ENCODE data around the gene PPP1R7. TPM values are rescaled to one million over a fixed set of nuclear protein-coding genes. Genes with fewer than 3 reads are reported as not detected.

PPP1R7 gene
- total RNA-seq, 1 donor: 46.7 TPM

DNA sequence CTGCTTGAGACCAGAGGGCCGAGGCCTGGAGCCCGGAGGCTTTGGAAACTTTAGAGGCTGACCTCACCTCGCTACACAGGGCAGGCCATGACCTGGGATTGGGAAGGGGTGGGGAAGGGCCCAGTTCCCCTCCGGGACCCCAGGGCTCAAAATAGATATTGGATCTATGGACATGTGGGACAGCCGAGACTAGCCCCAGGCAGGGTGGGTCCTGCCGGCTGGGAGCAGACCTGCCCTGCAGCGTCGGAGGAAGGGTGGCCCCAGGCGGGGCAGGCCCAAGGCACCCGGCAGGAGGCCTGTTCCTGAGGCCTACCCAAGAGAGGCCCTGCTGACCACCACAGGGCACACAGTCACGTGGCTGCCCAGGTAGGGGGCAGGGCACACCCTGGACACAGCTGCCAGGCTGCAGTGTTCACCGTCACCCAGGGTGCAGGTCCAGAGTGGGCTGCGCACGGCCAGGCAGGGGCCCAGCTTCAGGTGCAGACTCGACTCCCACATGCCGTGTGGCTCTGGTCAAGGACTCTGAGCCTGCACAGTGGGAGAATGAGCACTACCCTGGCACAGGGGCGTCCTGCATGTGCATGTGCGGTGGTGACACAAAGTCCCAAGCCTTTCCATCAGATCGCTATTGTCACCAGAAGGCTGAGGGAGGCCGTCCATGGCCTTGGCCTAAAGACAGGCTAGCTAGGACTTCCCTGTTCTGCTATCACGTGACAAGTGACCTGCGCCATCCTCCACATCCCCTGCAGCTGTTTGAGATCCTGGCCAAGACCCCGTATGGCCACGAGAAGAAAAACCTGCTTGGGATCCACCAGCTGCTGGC lies 51.4 kb downstream of the PPP1R7 start:
- H3K27ac ChIP-seq (ENCODE audit: low read depth, low read length): no peak overlapping the region
- no peaks in the 10 kb centered on the region for H3K27me3 ChIP-seq (ENCODE audit: insufficient read depth, low read length)
- H3K79me2 ChIP-seq (ENCODE audit: insufficient read depth, low read length): no peaks in the 10 kb centered on the region
- H3K4me3 ChIP-seq (ENCODE audit: insufficient read depth, low read length): no peak overlapping the region
- no peaks in the 10 kb centered on the region for H3K9me3 ChIP-seq (ENCODE audit: low read depth, low read length)
- H3K4me2 ChIP-seq (ENCODE audit: insufficient read depth, low read length): no peak overlapping the region
- DNase-seq (ENCODE audit: insufficient read length, low spot score, missing footprints): peak; percentile 79
- no peak overlapping the region for H2AFZ ChIP-seq (ENCODE audit: low read length)
- H3K4me1 ChIP-seq (ENCODE audit: insufficient read depth, low read length): no peaks in the 10 kb centered on the region
- H3K36me3 ChIP-seq (ENCODE audit: insufficient read depth, low read length): no peaks in the 10 kb centered on the region
- no peaks in the 10 kb centered on the region for H4K20me1 ChIP-seq (ENCODE audit: insufficient read depth, low read length)
- no peak for TF ChIP-seq CTCF (IDR thresholded peaks at IDR 0.05; ENCODE audit: extremely low read depth, low read depth, low read length)

- TF ChIP-seq CTCF (IDR thresholded peaks at IDR 0.05; ENCODE audit: extremely low read depth, low read depth, low read length): no peak
- Histone ChIP-seq H3K27ac (ENCODE audit: low read depth, low read length) (no peak overlapping the region), H3K36me3 (ENCODE audit: insufficient read depth, low read length) (no peaks in the 10 kb centered on the region), H3K79me2 (ENCODE audit: insufficient read depth, low read length) (no peaks in the 10 kb centered on the region), H3K9me3 (ENCODE audit: low read depth, low read length) (no peaks in the 10 kb centered on the region), H3K4me1 (ENCODE audit: insufficient read depth, low read length) (no peaks in the 10 kb centered on the region), H3K4me3 (ENCODE audit: insufficient read depth, low read length) (no peak overlapping the region), H3K4me2 (ENCODE audit: insufficient read depth, low read length) (no peak overlapping the region), H4K20me1 (ENCODE audit: insufficient read depth, low read length) (no peaks in the 10 kb centered on the region), H2AFZ (ENCODE audit: low read length) (no peak overlapping the region), H3K27me3 (ENCODE audit: insufficient read depth, low read length) (no peaks in the 10 kb centered on the region)
- no peak for DNase-seq (ENCODE audit: insufficient read length, low spot score, missing footprints)
Measured at GRCh38 chr2:241202268-241202585, 52.0 kb downstream of the PPP1R7 start.

DNA sequence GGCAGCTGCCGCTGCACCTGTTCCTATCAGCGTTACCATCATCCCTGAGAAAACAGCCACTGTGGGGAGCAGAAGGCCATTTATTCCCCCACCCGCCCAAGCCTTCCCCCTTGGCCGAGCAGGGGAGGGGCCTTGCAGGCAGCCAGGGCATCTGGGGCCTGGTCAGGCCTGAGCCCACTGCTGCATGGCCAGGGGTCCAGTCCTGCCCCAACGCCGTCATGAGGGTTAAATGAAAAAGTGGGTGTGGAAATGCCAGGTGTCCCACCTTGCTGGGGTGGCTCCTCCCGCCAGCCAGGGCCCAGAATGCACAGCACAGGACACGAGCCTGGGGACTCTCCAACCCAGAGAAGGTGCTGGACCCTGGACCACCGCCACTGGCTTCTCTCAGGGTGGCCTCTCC lies 52.4 kb downstream of the PPP1R7 start:
- no peaks in the 10 kb centered on the region for H3K4me1 ChIP-seq (ENCODE audit: insufficient read depth, low read length)
- H3K27ac ChIP-seq (ENCODE audit: low read depth, low read length): no peak overlapping the region
- H3K79me2 ChIP-seq (ENCODE audit: insufficient read depth, low read length): no peaks in the 10 kb centered on the region
- no peak for TF ChIP-seq CTCF (IDR thresholded peaks at IDR 0.05; ENCODE audit: extremely low read depth, low read depth, low read length)
- H3K4me3 ChIP-seq (ENCODE audit: insufficient read depth, low read length): no peak overlapping the region
- H3K9me3 ChIP-seq (ENCODE audit: low read depth, low read length): no peaks in the 10 kb centered on the region
- H3K36me3 ChIP-seq (ENCODE audit: insufficient read depth, low read length): no peaks in the 10 kb centered on the region
- no peak overlapping the region for H2AFZ ChIP-seq (ENCODE audit: low read length)
- no peak overlapping the region for H3K4me2 ChIP-seq (ENCODE audit: insufficient read depth, low read length)
- no peaks in the 10 kb centered on the region for H4K20me1 ChIP-seq (ENCODE audit: insufficient read depth, low read length)
- H3K27me3 ChIP-seq (ENCODE audit: insufficient read depth, low read length): no peaks in the 10 kb centered on the region
- DNase-seq (ENCODE audit: insufficient read length, low spot score, missing footprints): no peak

GRCh38 chr2:241203218-241204009 lies 53.1 kb downstream of the PPP1R7 start:
- no peak for TF ChIP-seq CTCF (IDR thresholded peaks at IDR 0.05; ENCODE audit: extremely low read depth, low read depth, low read length)
- no peak overlapping the region for H3K4me3 ChIP-seq (ENCODE audit: insufficient read depth, low read length)
- no peaks in the 10 kb centered on the region for H3K36me3 ChIP-seq (ENCODE audit: insufficient read depth, low read length)
- H3K27ac ChIP-seq (ENCODE audit: low read depth, low read length): no peak overlapping the region
- no peaks in the 10 kb centered on the region for H3K9me3 ChIP-seq (ENCODE audit: low read depth, low read length)
- no peak for DNase-seq (ENCODE audit: insufficient read length, low spot score, missing footprints)
- no peak overlapping the region for H3K4me2 ChIP-seq (ENCODE audit: insufficient read depth, low read length)
- no peaks in the 10 kb centered on the region for H3K27me3 ChIP-seq (ENCODE audit: insufficient read depth, low read length)
- H4K20me1 ChIP-seq (ENCODE audit: insufficient read depth, low read length): no peaks in the 10 kb centered on the region
- no peaks in the 10 kb centered on the region for H3K4me1 ChIP-seq (ENCODE audit: insufficient read depth, low read length)
- H3K79me2 ChIP-seq (ENCODE audit: insufficient read depth, low read length): no peaks in the 10 kb centered on the region
- H2AFZ ChIP-seq (ENCODE audit: low read length): no peak overlapping the region

Measured in osteoblast (primary cell).